HG02588 (cell line): ENCODE results near the gene NOS1AP.
"Not testable (repeated sequence)": the region's sequence is repeated elsewhere in the genome, so short reads cannot be mapped to it uniquely, and the experiment has no call there.

Source experiments
- ATAC-seq: cut with Tn5 transposase; IDR thresholded peaks from one replicate; pipeline ENCODE4 v1.9.1; 2021; ENCODE audit warnings: mild to moderate bottlenecking, moderate library complexity; ENCODE audit not compliant: unreplicated experiment

The NOS1AP gene

DNA sequence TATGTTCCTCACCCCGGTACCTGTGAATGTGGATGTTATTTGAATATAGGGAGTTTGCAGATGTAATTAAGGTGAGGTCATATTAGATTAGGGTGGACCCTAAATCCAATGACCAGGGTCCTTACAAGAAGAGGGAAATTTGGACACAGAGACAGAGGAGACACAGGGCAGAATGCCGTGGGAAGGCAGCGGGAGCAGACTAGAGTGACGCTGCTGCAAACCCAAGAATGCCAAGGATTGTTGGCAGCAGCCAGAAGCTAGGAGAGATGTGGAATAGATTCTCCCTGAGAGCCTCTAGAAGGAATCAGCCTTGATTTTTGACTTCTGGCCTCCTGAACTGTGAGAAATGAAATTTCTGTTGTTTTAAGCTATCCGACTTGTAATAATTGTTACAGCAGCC lies 253.5 kb downstream of the NOS1AP start:
- ATAC-seq, result no peak

DNA sequence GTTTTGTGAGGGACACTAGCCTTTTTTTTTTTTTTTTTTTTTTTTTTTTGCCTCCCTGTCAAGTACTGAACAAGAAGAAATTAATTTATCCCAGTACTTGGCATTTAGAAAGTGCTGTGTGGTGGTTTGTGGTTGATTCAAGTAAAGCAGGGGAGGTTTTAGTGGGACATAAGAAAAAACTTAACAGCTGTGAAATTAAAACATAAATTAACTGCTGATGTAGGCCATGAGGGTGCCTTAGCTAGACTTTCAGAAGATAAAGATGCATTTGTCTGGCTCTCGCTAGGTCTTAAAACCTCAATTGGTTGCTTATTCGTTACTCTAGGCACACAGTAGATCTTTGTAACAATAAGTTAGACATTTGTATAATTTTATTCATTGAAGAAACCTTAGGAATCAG lies 254.9 kb downstream of the NOS1AP start:
- ATAC-seq, result no peak

DNA sequence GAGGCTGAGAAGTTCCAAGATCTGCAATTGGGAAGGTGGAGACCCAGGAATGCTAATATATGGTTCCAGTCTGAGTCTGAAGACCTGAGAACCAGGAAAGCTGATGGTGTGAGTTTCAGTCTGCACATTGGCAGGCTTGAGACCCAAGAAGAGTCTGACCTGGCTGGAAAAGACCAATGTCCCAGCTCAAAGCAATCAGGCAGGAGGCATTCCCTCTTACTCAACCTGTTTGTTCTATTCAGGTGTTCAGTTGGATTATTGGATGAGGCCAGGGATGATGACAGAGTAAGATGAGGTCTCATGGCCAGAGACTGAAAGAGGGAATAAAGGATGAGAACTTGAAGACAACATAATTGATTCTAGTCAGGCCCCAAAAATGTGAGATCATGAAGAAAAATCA lies 257.1 kb downstream of the NOS1AP start:
- ATAC-seq, result no peak

DNA sequence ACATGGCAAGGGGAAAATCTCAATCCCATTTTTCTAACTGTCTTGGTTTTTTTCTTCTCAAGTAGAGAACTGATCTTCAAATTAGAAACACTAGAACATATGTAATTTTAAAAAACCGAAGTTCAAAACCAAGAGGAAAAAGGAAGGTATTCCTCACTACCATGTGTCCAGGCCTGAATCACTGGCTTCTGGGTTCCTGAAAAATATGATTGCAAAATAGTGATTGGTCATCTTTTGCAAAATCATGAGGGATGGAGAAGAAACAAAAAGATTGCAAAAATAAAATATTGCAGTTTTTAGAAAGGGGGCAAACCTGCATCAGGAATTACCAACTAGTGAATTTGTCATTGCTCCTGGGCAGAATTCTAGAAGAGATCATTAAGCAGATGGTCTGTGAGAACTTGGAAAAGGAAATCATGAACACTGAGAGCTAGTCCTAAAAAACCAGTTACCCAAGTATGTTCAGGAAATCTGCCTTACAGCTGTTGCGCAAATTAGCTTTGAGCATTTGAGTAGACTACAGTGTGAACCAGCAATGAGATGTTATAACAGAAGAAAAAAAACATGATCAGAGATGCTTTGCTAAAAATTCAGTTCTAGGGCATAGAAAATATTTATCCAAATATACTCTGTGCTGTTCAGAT lies 257.8 kb downstream of the NOS1AP start:
- ATAC-seq, result no peak

DNA sequence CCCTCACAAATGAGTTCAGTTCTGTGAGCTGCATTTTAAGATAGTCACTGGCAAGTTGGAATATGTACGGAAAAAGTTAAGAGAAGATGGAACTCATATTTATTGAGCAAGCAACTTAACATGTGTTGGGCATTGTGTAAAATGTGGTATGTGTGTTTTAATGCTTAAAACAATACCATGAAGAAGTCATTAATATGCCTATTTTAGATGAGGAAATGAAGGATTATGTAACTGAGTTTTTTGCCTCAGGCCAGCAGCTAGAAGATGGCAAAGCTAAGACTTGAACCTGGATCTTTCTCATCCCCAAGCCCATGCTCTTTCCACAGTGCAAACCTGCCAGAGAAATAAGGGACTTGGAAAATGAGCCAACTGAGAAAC lies 258.3 kb downstream of the NOS1AP start:
- ATAC-seq, result no peak

DNA sequence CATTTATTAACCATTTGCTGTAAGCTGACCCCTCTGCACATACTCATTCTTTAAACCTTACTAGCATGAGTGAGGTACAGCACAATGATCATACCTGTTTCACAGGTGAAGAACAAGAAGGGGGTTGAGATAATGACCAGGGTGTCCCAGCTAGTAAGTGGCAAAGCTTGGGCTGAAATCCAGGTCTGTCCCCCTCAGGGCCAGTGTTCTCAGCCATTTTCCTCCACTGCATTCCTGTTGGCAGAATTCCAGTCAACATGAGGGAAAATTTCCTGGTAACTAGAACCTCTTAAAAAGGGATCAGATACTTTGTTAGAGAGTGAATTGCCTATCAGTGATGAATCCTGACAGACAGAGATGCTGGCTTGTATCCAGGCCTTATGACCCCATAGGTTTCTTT lies 259.0 kb downstream of the NOS1AP start:
- no peak for ATAC-seq

DNA sequence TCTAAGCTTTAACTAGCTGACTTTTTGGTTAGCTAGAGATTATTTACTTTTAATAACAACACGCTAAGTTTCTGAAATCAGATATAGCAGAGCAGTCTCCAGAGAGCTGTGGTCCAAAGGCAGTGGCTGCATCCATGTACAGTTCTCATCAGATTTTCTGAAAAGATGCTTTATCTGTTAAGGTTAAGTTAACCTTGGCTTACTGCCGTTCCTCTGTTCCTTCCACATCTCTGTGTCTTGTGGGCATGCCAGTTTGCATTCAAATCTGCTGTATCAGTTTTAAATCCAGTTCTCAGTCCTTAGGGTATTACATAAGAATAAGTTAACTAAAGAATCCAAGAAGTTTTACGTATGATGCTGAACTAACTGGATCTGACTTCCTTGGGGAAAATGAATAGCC lies 260.3 kb downstream of the NOS1AP start:
- no peak for ATAC-seq

DNA sequence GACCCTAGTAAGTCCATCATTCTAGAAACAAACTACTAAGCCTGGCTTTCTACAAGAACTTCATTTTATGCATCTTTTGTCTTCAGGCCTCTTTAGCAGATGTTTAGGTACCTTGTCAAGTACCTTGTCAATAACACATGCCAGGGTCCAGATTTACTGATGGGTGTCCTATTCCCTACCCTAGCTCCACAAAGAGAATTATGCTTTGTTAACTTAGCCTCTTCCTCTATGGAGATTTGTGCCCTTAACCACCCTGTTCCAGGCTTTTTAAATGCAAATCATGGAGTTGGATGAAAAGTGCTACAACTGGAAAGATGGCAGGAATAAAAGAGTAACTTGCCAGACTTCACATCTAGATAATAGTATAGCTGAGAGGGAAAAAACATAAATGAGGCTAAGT lies 264.5 kb downstream of the NOS1AP start:
- ATAC-seq, result no peak

DNA sequence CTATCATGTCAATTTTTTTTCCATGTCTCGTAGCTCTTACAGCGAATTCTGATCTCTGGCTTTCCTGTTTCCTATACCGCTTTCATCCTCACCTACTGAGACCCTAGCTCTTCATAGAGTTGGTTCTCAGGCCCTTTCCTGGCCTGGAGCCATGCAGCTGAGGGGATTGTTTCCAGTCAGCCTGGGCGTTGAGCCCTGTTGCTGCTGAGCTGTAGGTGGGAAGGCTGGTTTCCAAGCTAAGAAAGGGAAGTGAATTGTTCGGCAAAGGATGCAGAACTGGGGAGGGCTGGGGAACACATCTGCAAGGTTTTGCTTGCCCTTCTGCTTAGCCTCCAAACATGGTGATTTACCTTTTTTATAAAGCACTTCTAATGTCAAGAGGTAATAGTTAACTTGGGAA lies 265.6 kb downstream of the NOS1AP start:
- no peak for ATAC-seq

DNA sequence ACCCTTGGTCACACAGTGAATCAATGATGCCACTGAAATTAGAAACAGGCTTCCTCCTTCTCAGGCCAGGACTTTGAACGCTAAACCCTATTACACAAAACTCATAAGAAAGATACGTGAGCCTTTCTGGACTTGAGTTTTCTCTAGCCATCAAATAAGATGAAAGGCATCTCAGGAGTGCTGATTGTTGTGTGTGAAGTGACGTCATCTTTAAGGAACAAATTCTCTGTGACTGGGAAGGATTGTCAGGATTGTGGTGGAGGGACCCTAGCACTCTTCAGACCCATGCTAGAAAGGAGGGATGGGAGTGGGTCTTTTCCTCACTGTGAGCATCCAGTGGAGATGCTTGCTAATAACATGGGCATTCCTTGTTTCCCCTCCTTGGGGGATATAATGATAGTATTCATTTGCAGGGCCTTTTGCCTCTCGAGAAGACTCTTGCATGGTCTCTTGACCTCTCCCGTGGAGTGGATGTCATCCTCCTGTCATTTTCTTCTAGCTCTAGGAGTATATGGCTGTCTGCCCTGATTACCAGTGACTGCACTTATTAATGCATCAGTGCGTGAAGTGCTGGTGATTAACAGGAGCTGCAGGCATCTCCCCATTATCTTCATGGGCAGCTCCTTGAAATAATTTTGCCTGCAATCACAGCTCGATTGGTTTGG lies 267.3 kb downstream of the NOS1AP start:
- no peak for ATAC-seq

DNA sequence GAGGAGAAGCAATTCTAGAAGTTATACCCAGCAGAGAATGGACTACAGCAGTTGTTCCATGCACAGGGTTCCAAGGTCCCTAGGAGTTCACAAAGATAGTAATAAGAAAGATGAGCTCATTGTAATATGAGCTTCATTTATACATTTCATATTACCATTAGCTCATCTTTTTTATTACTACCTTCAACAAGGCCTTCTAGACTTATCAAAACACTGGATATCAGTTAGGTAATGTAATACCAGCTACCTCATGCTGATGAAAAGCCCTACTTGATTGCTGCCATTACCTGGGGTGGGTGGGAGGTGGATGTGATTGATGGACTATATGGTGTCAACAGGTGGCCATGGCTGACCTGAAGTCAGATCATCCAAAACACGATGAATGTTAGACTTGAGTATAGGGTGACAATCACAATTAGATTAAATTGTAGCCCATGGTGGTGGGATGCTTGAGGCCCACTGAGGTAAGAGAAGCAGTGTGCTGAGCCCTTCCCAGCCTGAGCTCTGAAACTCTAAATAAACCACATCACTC lies 273.0 kb downstream of the NOS1AP start:
- ATAC-seq, result no peak

DNA sequence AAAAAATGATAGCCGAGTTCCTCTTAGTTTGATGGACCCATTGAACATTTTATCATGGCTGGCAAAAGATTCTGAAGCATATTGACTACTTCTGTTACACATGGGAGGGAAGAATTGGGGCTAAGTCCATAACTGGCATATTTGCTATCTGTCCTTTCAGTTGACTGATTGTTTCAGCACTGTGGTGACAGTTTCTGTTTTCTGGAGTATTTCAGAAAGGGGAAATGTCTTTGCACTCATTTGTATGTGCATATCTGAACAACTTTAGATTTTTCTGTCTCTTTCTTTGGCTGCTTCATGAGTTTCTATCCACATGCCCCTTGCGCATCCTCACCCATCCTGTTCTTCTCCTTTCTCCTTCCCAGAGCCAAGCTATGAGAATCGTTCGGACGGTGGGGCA lies 274.0 kb downstream of the NOS1AP start:
- ATAC-seq, result no peak

DNA sequence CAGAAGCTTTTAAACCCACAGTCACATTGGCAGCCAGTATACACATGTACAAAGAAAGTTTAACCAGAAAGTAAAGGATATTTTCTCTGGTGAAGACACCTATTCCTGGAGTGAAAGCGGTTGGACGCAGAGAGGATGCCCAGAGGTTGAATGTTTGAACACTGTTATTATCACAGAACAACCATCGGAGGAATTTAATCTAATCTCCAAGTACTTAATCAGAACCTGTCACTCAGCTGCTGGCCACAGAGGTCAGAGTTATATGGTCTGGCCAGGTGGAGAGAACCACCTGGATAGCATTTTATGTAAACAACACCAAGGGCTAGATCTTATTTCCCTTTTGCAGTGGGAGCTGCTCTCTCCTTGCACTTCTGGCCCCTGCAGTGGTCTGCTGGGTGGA lies 277.8 kb downstream of the NOS1AP start:
- ATAC-seq, result no peak

DNA sequence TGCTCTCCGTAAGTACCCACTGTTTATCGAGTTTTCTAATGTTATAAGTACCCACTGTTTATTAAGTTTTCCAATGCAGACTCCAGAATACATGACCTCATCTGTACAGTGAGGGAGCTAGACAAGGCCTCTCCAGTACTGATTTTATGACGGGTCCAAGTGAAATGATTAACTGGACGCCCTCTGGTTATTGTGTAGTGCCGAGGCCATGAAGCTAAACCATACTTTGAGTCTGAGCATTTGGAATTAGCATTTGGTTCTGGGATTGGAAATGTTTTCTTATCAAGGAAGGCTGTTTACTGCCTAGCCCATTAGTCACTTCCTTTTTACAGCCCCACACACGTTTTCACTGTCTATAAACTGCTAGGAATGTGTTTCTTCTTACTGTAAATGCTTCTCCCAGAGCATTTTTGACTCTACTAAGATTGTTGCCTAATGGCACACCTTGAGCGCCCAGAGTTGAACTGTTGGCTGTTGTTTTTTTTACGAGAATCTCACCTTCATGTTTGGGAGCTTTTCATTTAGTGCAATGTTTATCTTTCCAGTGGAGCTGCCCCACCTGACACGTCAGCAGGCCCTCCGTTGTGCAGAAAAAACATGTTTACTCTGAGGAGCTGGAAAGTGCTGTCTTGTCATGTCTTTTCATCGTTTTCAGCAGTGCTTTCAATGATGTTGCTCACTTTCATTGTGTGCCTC lies 280.3 kb downstream of the NOS1AP start:
- ATAC-seq, result no peak

DNA sequence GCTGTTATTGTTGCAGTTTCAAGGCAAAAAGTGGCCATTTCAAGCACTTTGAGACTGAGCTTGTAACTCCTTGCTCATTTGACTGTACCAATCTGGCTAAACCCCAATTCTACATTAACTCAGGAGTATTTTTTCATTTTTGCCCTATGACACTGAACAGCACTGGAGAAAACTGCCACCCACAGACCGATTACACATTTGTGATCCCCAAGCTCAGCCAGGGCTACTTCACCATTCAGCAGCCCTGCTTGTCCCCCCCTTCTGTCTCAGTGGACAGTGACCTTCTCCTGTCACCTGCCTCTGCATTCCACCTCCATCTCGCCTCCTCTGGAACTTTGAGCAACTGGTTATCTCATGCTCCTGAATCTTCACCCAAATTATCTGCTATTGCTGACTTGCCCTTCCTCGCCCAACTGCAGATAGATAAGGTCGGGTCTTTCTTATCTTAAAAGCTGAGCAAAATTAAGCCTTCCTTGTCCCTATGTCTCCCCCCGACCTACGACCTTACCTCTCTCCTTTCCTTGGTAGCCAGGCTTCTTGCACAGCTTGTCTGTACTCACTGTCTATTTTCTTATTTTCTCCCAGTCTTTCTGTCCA lies 281.9 kb downstream of the NOS1AP start:
- no peak for ATAC-seq

DNA sequence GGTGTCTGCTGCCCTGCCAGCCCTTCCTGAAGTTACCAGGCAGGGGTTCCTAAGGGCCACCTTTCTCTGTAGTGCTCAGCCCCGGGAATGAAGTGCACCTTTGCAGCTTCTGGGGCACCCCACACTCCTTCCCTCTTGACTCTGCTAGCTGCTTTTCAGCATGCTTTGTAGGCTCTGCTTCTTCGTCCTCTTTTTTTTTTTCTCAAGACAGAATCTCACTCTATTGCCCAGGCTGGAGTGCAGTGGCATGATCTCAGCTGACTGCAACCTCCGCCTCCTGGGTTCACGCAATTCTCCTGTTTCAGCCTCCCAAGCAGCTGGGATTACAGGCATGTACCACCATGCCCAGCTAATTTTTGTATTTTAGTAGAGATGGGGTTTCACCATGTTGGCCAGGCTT lies 282.4 kb downstream of the NOS1AP start:
- not testable (repeated sequence) for ATAC-seq

DNA sequence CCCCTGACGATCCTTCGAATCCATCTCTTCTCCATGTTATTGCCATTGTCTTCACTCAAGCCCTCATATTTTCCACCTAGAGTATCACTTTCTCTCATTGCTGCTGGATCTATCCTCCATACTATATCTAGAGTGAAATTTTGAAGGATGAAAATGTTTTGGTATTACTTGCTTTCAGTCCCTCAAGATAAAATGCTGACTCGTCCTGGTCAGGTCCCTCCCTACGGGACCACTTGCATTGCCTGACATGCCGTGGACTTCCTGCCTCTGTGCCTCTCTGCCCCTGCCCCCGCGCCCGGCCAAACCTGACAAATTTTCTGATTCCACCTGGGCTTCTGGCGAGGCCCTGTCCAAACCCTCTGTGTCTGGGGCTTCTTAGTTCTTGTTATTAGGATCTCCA lies 283.6 kb downstream of the NOS1AP start:
- no peak for ATAC-seq

DNA sequence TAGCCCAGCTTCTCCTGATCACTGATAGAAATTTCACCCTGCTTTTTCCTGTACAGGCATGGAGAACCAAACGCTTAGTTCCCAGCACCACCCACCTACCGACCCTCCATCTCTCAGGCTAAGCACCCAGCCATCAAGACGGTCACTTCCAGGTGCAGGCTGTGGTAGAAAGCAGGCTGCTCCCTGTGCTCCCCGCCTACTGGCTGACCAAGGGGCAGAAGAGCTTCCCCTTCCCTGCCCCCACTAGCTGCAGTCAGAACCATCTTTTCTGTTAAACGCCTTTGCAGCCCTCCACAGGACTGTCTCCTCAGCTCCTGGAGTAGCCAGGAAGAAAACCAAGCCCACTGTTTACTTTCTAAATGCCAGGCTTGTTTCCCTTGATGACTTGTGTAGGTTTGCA lies 284.2 kb downstream of the NOS1AP start:
- ATAC-seq, result no peak

DNA sequence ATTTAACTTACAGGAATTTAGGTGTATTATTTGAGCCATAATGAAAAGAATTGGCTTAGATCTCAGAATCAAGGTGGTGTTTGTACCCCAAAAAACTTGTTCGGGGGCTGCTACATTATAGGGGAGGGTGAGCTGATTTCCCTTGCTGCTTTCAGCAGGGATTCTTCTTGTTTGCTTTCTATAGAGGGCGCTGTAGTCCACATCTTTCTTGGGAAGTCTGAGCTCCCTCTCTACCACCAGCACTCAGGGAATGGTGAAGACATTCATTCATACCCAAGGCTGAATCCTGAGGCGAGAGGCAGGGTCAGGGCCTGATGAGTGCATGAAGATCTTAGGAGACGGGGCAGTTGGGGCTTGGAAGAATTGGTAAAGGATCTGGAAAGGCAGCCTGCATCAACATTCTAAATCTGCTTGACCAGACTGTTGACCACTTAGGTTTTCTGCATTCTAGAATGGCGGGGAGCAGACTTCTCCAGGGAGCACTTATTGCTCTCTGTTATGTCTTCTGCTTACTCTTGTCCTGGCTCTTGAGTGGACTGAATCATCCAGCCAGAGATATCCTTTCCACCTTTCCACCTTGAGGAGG lies 288.3 kb downstream of the NOS1AP start:
- no peak for ATAC-seq

DNA sequence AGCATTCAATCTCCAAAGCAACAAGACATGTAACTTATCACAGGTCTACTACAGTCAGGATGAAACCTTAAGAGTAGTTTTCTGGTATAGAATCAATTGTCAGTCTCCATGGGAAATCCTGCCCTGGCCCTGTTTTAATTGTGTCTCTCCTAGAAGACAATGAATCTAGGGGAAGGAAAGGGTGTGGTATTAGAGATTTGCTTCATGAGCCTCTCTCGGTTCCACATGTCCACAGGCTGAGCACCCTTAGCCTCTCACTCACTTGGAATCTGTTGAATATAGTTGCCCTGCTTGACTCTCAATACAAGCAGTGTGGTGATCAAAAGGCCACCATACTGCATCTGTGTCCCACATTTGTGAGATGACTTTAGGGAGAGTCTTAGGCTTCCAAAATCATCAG lies 289.4 kb downstream of the NOS1AP start:
- ATAC-seq, result no peak

DNA sequence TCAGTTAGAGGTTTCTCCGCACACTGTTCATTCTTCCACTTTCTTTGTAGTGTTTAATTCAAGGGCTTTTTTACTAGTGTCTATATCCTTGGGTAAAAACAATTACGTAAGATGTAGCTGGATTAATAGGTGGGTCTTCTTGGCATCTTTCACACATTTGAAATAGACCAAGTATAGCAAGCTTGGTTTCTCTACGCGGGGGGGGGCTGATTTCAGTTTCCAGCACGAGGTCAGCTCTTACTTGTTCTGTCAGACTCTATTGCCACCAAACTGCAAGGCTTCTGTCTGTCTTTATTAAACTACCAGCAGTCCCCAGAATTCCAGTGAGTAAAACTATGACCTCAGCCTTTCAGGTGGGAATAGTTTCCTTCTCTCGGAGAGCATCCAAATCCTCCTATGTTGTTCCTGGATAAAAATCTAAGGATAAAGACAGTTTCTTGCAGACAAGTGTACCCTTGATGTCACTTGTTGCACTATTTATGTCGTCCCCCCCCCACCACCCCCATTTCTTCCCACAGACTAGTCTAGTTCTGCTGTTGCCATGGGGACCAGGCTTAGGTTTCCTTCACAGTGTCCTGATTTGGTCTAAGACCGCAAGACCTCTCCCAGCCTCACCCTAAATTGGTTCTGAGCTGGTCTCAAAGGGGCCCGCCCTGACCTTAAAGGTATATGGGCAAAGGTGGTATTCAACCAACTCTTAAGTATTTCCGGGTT lies 290.2 kb downstream of the NOS1AP start:
- ATAC-seq, result no peak
